ENCODE measurements around the gene AS3MT.

DNA sequence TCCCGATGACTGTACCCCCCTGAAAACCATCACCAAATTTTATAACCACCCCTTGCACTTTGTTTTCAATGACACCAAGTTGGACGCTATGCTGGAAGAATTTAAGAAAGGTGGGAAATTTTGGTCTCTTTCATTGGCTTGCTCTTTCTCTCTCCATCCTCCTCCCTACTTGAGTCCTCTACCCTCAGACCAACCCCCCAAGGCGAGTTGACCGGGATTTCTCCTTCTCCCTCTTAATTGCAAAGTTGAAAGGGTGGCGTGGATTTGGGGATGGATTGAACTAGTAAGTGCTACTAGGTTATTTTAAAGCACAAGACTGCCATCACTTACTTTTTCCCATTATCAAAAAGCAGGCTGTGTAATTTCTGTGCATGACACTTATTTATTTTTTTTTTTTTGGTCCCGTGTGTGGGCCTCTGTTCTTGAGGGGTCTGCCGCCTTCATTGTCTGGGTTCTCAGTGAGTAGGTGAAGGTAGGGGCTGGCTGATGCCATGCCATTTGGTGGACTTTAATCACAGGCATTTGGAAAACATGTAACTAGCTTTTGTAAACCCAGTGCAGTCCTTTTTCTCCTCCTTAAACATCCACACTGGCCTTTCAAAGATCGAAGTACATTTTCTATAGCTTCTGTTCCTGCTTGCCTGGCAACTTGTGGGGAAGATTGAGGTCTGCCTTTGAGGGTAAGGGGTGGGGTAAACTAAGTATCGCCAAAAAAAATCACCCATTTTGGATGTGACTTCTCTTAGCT is 50.9 kb downstream of the AS3MT start:
- TF ChIP-seq, protein P1, sequence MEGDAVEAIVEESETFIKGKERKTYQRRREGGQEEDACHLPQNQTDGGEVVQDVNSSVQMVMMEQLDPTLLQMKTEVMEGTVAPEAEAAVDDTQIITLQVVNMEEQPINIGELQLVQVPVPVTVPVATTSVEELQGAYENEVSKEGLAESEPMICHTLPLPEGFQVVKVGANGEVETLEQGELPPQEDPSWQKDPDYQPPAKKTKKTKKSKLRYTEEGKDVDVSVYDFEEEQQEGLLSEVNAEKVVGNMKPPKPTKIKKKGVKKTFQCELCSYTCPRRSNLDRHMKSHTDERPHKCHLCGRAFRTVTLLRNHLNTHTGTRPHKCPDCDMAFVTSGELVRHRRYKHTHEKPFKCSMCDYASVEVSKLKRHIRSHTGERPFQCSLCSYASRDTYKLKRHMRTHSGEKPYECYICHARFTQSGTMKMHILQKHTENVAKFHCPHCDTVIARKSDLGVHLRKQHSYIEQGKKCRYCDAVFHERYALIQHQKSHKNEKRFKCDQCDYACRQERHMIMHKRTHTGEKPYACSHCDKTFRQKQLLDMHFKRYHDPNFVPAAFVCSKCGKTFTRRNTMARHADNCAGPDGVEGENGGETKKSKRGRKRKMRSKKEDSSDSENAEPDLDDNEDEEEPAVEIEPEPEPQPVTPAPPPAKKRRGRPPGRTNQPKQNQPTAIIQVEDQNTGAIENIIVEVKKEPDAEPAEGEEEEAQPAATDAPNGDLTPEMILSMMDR (IDR thresholded peaks at IDR 0.05; ENCODE audit: control extremely low read depth in 1 of 3, insufficient read depth in 1 of 3, low read depth in 1 of 3, low read length in 3 of 3), result no peak
- TF ChIP-seq CHD1 (IDR thresholded peaks at IDR 0.05; ENCODE audit: low read depth, low read length), result no peak
- TF ChIP-seq SIN3A (conservative IDR thresholded peaks at IDR 0.05 in 1 of 2, IDR thresholded peaks at IDR 0.05 in 1 of 2; ENCODE audit: low read depth in 1 of 2, low read length in 2 of 2), result peak; percentile 43 to 75; a peak in 2 of 4 replicates
- TF ChIP-seq EP300 (IDR thresholded peaks at IDR 0.05; ENCODE audit: borderline replicate concordance in 1 of 2, low read depth in 2 of 2, low read length in 2 of 2), result no peak
- no peak for TF ChIP-seq POLR2AphosphoS5 (IDR thresholded peaks at IDR 0.05; ENCODE audit: low read depth, low read length)
- TF ChIP-seq EZH2 (IDR thresholded peaks at IDR 0.05; ENCODE audit: low read depth, low read length, severe bottlenecking), result no peak
- no peak for TF ChIP-seq SAP30 (IDR thresholded peaks at IDR 0.05; ENCODE audit: insufficient read depth, insufficient replicate concordance, low read length)
- TF ChIP-seq JUND (IDR thresholded peaks at IDR 0.05; ENCODE audit: low read length), result no peak
- no peak for TF ChIP-seq YY1 (IDR thresholded peaks at IDR 0.05; ENCODE audit: low read depth, low read length)
- no peak for TF ChIP-seq SP2 (IDR thresholded peaks at IDR 0.05; ENCODE audit: low read length)

All from H1 (cell line).